GM08714 (cell line): ENCODE results near the gene LYST.
"Not testable (repeated sequence)": the region's sequence is repeated elsewhere in the genome, so short reads cannot be mapped to it uniquely, and the experiment has no call there.

ENCODE experiments used
- H3K4me3 ChIP-seq: fragments of 200-500 bp; sonication (Bioruptor generic); 2 replicates; pipeline ENCODE4 v1.5.1; 2014; ENCODE audit warnings: mild to moderate bottlenecking, low read length, inconsistent platforms
- ZNF274 ChIP-seq: IDR thresholded peaks from 2 replicates; pipeline ENCODE4 v1.6.1; 2012; ENCODE audit warnings: mild to moderate bottlenecking, low read depth, low read length

Gene LYST

DNA sequence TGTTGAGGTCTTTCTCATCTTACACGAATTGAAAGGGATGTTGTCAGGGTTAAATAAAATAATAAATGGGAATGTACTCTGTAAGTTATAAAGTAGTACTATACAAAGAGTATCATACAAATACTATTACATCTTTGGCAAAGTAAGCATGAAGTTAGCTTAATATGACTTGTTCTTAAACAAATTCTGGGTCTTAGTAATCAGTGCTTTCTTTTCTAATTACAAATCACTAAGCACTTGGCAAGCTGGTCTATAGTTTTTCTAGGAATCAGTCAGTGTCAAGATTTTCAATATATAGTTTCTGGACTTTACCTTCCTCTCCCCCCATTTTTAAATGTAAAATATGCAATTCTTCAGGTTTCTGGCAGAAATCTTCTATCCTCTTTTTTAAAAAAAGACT is 6.9 kb downstream of the LYST start:
- TF ChIP-seq ZNF274 = no peak

DNA sequence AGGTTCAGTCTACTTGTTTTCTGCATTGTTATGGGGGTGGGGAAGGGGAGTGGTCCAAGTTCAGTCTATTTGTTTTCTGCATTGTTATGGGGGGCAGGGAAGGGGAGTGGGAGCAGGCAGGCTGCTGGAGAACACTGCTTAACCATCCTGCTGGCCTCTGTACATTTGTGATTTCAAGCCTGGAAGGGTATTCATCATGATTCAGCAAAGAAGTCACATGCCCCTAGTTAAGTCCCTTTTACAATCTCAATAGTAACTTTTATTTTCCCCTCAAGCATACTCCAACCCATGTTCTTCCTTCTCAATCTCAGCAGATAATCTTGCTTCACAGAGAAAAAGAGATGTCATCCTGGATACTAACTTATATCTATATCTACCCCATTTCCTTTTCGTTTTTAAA is 7.9 kb downstream of the LYST start:
- no peak for TF ChIP-seq ZNF274
- no peak overlapping the region for H3K4me3 ChIP-seq

More for the DNA sequence above, 6.9 kb downstream of the LYST start:
- H3K4me3 ChIP-seq = no peak overlapping the region

DNA sequence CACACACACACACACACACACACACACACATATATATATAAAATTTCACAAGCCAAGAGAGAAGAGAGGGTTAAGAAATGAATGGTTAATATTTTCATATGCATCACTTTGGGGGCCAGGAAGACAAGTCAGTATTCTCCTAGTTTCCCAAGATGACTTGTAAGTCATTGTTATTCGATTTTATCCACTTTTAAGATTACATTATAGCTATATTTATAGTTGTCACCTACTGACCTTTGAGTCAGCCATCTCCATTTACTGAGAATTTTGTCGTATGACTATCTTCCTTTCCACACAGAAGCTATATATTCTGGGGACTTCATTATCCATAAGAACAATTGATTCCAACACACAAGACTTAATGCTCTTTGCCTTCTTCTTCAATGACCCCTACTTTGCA is 8.9 kb downstream of the LYST start:
- no peak overlapping the region for H3K4me3 ChIP-seq
- TF ChIP-seq ZNF274 = no peak

DNA sequence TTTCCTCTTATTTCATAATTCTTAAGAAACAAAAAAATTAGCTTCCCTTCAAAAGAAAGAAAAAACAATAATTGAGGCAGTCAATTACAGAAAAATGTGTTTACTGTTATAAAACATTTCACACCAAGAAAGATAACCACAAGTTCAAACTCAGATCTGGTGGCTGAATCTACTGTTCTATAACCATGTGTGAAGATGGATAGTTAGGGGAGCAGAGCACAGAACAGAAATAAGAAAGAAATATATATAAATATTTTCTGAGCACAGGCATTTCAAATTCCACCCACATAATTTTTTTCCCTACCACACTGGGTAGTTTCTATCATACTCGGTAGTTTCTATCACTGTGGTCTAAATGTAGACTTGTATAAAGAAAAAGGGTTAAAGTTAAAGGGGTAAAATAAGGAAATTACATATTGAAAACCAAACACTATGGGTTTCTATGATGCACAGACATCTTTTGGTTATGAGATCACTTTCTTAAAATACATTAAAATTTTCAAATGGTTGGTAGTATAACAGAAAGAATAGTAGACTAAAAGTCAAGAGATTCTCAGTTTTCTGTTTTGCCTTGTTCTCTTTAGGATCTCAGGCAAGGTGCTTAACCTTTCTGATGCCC is 10.8 kb downstream of the LYST start:
- no peak for TF ChIP-seq ZNF274
- no peak overlapping the region for H3K4me3 ChIP-seq

DNA sequence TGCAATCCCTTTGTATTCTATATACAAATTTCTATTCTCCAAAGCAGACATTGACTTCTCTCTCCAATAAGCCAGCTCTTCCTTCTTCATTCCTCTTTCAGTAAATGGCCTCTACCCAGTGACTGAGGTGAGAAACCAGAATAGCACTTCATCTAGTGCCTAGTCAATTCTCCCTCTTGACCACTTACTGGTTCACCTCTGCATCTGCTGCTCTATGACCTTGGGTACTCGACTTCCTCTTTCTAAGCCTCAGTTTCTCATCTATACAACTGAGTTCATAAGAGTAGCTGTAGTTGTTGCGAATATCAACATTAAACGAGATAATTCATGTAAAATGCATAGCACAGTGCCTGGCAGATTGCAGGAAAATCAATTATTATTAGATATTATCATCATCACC is 12.4 kb downstream of the LYST start:
- TF ChIP-seq ZNF274 = no peak
- no peak overlapping the region for H3K4me3 ChIP-seq

DNA sequence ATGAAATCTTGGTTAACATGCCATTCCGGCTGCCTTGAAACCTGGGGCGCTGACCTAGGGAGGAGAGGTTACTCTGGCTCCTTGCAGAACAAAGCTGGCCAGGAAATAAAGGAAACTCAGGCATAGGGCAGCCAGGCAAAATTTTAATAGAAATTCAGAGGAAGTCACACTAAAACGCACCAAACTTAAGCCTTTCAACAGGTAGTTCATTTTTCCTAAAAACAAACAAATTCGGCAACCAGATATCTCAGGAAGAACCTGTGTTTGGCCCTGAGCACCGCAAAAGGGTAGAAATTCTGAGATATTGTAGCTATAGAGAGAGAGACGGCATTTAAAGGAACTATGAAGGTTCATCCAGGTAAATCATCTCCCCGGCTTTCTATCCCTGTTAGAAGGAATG is 13.1 kb downstream of the LYST start:
- H3K4me3 ChIP-seq = no peak overlapping the region
- TF ChIP-seq ZNF274 = no peak

DNA sequence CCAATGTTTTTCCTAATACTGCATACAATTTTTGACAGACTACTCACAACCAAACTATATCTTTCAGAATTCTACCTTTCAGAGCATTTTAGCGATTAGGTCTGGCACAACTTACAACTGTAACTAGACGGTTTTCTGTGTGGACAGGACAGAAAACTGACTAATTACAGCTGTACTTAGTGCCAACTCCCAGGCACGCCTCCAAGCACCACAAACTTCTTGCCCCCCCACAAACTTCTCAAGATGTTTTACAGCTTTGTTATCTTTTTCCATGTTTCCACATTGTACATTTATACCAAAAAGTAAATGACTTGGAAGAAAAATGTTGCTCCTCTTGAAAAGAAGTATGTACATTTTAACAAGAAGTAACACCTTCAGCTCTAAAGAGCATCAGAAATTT is 13.8 kb downstream of the LYST start:
- no peak overlapping the region for H3K4me3 ChIP-seq
- TF ChIP-seq ZNF274 = no peak

DNA sequence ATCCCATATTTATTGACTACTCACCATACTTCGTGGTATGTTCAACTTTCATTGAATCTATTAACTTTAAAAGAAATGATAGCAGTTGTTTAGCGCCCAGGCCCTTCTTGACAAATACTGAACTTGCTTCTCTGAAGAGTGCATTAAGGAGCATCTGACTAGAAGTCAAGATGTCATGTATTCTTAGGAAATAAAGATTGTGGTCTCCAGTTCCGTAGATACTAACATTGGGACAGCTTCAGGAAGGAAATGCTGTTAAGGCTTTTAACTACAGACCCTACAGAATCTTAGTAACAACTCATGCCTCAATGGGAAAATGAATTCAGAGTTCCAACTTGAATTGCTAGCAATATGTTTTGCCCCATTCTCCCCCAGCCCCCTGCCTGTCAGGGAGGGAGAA is 14.8 kb downstream of the LYST start:
- no peak overlapping the region for H3K4me3 ChIP-seq
- no peak for TF ChIP-seq ZNF274

DNA sequence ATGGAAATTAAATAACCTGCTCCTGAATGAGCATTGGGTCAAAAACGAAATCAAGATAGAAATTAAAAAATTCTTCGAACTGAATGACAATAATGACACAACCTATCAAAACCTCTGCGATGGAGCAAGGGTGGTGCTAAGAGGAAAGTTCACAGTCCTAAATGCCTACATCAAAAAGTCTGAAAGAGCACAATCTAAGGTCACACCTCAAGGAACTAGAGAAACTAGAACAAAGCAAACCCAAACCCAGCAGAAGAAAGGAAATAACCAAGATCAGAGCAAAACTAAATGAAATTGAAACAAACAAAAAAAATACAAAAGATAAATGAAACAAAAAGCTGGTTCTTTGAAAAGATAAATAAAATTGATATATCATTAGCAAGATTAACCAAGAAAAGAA is 18.5 kb downstream of the LYST start:
- not testable (repeated sequence) for H3K4me3 ChIP-seq

DNA sequence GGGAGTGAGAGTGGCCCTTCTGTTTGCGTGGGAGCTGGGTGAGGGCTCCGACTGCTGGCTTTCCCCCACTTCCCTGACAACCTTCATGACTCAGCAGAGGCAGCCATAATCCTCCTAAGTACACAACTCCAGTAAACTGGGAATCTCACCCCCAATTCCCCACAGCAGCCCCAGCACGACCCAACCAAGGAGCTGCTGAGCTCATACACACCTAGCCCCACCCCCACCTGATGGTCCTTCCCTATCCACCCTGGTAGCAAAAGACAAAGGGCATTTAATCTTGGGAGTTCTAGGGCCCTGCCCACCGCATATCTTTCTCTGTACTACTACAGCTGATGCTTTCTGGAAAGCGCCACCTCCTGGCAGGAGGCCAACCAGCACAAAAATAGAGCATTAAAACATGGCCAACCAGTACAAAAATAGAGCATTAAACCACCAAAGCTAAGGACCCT is 21.0 kb downstream of the LYST start:
- not testable (repeated sequence) for H3K4me3 ChIP-seq

DNA sequence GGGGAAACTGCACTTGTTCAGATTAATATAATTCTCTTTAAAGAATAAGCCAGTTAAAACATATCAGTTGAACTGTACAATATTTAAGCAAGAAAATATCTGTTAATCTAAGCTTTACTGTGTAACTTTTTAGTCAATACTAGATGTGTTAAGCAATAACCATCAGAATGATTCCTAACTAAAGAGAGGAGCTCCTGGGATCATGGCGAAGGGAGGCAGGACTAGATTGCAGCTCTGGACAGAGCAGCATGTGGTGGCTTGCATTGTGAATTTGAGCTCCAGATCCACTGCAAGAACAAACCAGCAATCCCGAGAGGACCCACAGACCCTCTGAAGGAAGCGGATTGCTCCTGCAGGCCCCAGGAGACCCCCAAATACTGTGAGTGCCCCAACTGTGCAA is 21.9 kb downstream of the LYST start:
- no peak overlapping the region for H3K4me3 ChIP-seq
- no peak for TF ChIP-seq ZNF274

DNA sequence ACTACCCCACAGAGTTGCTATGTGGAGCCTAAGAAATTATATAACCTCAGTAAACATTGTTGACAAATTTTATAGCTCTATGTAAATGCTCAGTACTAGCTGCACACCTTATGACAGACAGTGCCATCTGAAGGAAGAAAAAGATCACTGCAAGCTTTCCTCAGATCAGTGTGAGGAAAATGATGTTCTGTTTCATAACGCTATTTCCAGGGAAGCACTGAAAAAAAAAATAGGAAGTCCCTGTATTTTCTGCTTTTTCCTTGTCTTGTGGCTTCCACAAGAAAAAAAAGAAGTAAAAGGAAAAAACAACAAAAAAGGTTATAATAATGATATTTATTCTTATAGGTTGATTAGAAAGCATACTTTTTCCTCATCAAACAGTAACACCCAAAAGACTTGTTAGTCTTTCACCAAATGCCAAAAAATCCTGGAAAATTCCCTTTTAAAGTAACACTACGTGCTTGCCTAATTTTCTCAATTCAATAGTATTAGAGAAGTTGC is 23.2 kb downstream of the LYST start:
- TF ChIP-seq ZNF274 = no peak

DNA sequence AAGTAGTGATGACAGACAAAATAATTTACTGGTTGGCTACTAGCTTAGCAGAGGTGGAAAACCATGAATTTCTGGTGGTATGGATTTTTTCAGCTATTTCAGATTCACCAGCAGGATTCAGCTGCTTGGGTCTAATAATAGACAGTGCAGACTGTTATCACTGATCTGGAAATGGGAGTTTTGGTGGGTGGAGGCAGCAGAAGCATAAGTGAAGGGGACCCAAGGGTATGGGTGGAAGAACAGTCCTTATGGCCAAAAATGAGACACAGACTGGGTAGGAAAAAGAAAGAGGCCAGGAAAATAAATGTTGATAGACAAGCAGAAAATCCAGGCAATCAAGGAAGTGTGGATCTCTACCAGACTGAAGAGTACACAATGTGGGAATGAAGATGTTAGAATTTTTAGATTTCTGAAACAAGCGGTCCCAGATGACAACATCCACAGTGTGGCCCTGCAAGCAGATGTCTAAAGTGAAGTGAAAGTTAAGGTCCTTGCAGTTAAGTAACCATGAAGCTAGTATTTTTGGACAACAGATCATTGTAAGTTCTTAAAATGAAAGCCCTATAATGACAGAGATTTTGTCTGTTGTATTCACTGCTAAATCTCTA is 24.7 kb downstream of the LYST start:
- TF ChIP-seq ZNF274 = no peak
- peak overlapping the region; percentile 36; the same call in 1 of the 2 replicates for H3K4me3 ChIP-seq

More for the DNA sequence above, 23.2 kb downstream of the LYST start:
- H3K4me3 ChIP-seq = no peak overlapping the region

DNA sequence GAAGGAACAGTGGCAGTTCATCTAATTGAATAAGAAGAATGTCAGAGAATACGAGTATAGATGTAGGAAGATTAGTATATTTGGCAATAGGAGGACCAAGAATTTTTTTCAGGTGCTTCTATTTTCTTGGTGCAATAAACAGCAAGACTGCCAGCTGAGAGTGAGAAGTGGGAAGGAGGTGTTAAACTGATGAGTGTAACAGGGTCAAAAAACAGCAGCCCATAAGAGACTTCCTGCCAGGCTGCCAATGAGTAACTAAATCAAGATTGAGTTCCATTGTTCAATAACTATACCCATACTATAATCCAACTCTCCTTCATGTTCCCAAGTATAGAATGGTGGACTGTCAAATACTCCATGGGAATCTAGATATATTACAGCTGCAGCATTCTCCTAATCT is 28.7 kb downstream of the LYST start:
- no peak overlapping the region for H3K4me3 ChIP-seq
- TF ChIP-seq ZNF274 = no peak

DNA sequence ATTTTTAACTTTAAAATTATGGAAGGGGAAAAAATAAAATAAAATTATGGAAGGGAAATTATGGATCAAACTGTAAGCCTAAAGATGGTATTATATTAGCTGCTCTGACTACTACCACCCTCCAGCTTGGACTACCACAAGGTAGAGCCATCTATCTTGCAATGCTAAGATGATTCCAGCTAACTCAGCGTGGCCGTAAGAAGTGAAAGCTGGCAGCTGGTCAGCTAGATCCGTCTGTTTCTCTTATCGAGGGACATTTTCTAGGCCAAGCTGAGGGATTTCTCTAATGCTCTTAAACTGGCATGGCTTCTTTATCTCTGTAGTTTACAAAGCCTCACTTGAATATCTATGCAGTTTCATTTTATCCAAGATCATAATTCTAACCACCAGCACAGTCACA is 31.5 kb downstream of the LYST start:
- no peak for TF ChIP-seq ZNF274
- H3K4me3 ChIP-seq = no peak overlapping the region

DNA sequence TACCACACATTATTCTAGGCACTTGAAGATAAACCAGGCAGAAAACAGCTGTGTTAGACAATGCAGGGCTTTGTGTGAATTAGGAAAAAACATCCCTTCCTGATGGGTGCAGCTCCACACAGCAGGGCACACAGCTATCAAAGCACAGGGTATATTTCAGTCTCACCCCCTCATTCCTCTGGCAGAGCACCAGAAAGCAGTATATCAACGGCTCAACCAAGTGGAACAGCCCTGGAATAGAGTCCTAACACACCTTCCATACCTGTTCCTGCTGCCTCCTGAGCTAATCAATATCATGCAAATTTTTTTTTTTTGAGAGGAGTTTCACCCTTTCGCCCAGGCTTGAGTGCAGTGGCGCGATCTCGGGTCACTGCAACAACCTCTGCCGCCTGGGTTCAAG is 32.1 kb downstream of the LYST start:
- no peak overlapping the region for H3K4me3 ChIP-seq
- TF ChIP-seq ZNF274 = no peak
